ENCODE data around the gene AMER3.

DNA sequence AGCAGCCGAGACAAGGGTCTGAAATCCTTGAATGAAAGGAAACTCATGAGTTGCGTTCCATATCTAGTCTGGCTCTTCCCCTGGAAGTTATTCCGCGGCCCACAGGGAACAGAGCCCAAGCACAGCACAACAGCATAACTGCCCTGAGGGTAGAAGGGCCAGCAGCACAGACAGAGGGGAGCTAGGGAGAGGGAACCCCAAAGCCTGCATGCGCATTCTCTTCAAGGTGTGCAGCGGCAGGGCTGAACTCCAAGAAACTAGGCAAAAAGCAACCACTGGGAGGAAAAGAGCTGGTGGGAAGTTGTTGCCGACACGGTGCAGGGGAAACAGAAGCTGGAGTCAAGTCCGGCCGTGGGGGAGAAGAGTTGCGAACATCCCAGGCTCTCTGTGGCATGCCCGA, 14.7 kb upstream of the AMER3 start:
- TF ChIP-seq MXI1 (conservative IDR thresholded peaks at IDR 0.05; ENCODE audit: poor library complexity, severe bottlenecking) = no peak
- no peak for TF ChIP-seq TAF1 (IDR thresholded peaks at IDR 0.05; ENCODE audit: low read depth)
- TF ChIP-seq, protein P1, sequence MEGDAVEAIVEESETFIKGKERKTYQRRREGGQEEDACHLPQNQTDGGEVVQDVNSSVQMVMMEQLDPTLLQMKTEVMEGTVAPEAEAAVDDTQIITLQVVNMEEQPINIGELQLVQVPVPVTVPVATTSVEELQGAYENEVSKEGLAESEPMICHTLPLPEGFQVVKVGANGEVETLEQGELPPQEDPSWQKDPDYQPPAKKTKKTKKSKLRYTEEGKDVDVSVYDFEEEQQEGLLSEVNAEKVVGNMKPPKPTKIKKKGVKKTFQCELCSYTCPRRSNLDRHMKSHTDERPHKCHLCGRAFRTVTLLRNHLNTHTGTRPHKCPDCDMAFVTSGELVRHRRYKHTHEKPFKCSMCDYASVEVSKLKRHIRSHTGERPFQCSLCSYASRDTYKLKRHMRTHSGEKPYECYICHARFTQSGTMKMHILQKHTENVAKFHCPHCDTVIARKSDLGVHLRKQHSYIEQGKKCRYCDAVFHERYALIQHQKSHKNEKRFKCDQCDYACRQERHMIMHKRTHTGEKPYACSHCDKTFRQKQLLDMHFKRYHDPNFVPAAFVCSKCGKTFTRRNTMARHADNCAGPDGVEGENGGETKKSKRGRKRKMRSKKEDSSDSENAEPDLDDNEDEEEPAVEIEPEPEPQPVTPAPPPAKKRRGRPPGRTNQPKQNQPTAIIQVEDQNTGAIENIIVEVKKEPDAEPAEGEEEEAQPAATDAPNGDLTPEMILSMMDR (IDR thresholded peaks at IDR 0.05; ENCODE audit: poor library complexity, severe bottlenecking) = no peak
- no peak for TF ChIP-seq EP300 (conservative IDR thresholded peaks at IDR 0.05; ENCODE audit: poor library complexity, severe bottlenecking)
- TF ChIP-seq EZH2 (IDR thresholded peaks at IDR 0.05; ENCODE audit: borderline replicate concordance, insufficient read depth, low read length, poor library complexity, severe bottlenecking) = no peak

Measured in neural cell (in vitro differentiated cells).